Endothelial cell of umbilical vein (primary cell): ENCODE data around the gene MACROD2. TPM values are rescaled to one million over a fixed set of nuclear protein-coding genes. Genes with fewer than 3 reads are reported as not detected.

ENCODE experiments used
- BruUV-seq: library from RNA; stranded (reverse); fragments of 400-500 nt; replicated peaks from 2 replicates; lab custom pipeline; 2021; lab: Mats Ljungman, UMichigan
- CTCF ChIA-PET: fragments of 300-600, 350-600 bp; sonication (Branson Sonifier 250); formaldehyde crosslinking; loops from one replicate; lab custom pipeline; 2021; ENCODE audit warnings: antibody characterized with exemption, inconsistent platforms; lab: Charles Lee
- POLR2A ChIA-PET: fragments of 300-600, 350-600 bp; sonication (Branson Sonifier 250); formaldehyde crosslinking; loops from one replicate; lab custom pipeline; 2021; ENCODE audit warnings: antibody characterized with exemption, inconsistent platforms; lab: Charles Lee
- DNase-seq: peaks from one replicate; pipeline ENCODE4 v3.0.0-alpha.2; 2011; ENCODE audit warnings: low read depth, low spot score
- FAIRE-seq: peaks from 2 replicates; lab custom pipeline; 2011; peaks lifted over from hg19 to GRCh38; lab: Jason Lieb, UNC
- H2AFZ ChIP-seq: 2 replicates; pipeline ENCODE4 v1.6.0; 2012; ENCODE audit warnings: low read depth, low read length, control low read depth, inconsistent platforms
- H3K27ac ChIP-seq: 2 replicates; pipeline ENCODE4 v1.5.1; 2011; ENCODE audit warnings: low read depth, mild to moderate bottlenecking, control low read depth, low read length, moderate library complexity; ENCODE audit not compliant: insufficient read depth
- H3K27me3 ChIP-seq, 2 experiments: 2 replicates each; pipeline versions ENCODE4 v1.6.0 to v1.6.1; 2011; ENCODE audit warnings: low read length in 2 of 2, mixed read lengths in 1 of 2; ENCODE audit not compliant: control insufficient read depth in 2 of 2, insufficient read depth in 2 of 2
- H3K36me3 ChIP-seq, 2 experiments: 2 replicates in 1 of 2; 3 replicates in 1 of 2; pipeline ENCODE4 v1.5.1; 2011; ENCODE audit warnings: low read length in 2 of 2, mild to moderate bottlenecking in 1 of 2, moderate library complexity in 1 of 2; ENCODE audit not compliant: control insufficient read depth in 2 of 2, insufficient read depth in 2 of 2; ENCODE audit errors: extremely low read depth in 1 of 2
- H3K4me1 ChIP-seq: 3 replicates; pipeline ENCODE4 v1.5.1; 2011; ENCODE audit warnings: mild to moderate bottlenecking, low read length; ENCODE audit not compliant: control insufficient read depth, insufficient read depth; ENCODE audit errors: extremely low read depth
- H3K4me2 ChIP-seq: 2 replicates; pipeline ENCODE4 v1.6.1; 2011; ENCODE audit warnings: low read length, control low read depth, mixed read lengths; ENCODE audit not compliant: insufficient read depth
- H3K4me3 ChIP-seq, 3 experiments: fragments of 200-600 bp in 1 of 3; sonication (generic), shearing (Covaris generic) in 1 of 3; replicated peaks in 1 of 3; 2 replicates each; pipeline ENCODE4 v1.5.1; 2011 to 2016; ENCODE audit warnings: control low read depth in 3 of 3, low read length in 3 of 3, mild to moderate bottlenecking in 2 of 3, inconsistent platforms in 1 of 3, low read depth in 1 of 3, moderate library complexity in 1 of 3; ENCODE audit not compliant: insufficient read depth in 1 of 3
- H3K79me2 ChIP-seq: 2 replicates; pipeline ENCODE4 v1.6.0; 2012; ENCODE audit warnings: low read length, inconsistent platforms; ENCODE audit not compliant: control insufficient read depth, insufficient read depth
- H3K9ac ChIP-seq: replicated peaks from 2 replicates; pipeline ENCODE3; 2011; ENCODE audit warnings: low read length, control low read depth; ENCODE audit not compliant: insufficient read depth; ENCODE audit errors: extremely low read depth
- H3K9me1 ChIP-seq: replicated peaks from 3 replicates; pipeline ENCODE4 v1.6.0; 2011; ENCODE audit warnings: mild to moderate bottlenecking, low read length; ENCODE audit not compliant: control insufficient read depth, insufficient read depth; ENCODE audit errors: extremely low read depth
- H3K9me3 ChIP-seq: replicated peaks from 2 replicates; pipeline ENCODE4 v1.5.1; 2012; ENCODE audit warnings: low read length, inconsistent platforms; ENCODE audit not compliant: control insufficient read depth, insufficient read depth
- H4K20me1 ChIP-seq: replicated peaks from 2 replicates; pipeline ENCODE3; 2011; ENCODE audit warnings: mild to moderate bottlenecking, low read length; ENCODE audit not compliant: control insufficient read depth, insufficient read depth; ENCODE audit errors: extremely low read depth
- EZH2 ChIP-seq: IDR thresholded peaks from 2 replicates; pipeline ENCODE4 v1.6.1; 2012; ENCODE audit warnings: borderline replicate concordance, low read depth, mild to moderate bottlenecking, moderate library complexity, low read length, inconsistent platforms; ENCODE audit not compliant: severe bottlenecking
- FOS ChIP-seq: IDR thresholded peaks from 2 replicates; pipeline ENCODE4 v1.6.1; 2011; ENCODE audit warnings: mild to moderate bottlenecking, low read length, moderate library complexity, borderline replicate concordance; ENCODE audit not compliant: insufficient read depth
- GATA2 ChIP-seq: IDR thresholded peaks from 2 replicates; pipeline ENCODE4 v1.7.0; 2011; ENCODE audit warnings: low read depth, mild to moderate bottlenecking, moderate library complexity, mixed read lengths, low read length; ENCODE audit not compliant: insufficient read length, insufficient read depth
- JUN ChIP-seq: IDR thresholded peaks from 2 replicates; pipeline ENCODE4 v1.6.1; 2011; ENCODE audit warnings: borderline replicate concordance, low read depth; ENCODE audit not compliant: insufficient read length, insufficient read depth
- MYC ChIP-seq: IDR thresholded peaks from one replicate; pipeline ENCODE4 v1.6.1; 2011; ENCODE audit warnings: mild to moderate bottlenecking, low read depth, low read length
- POLR2A ChIP-seq: IDR thresholded peaks from 2 replicates; pipeline ENCODE4 v1.6.1; 2012; ENCODE audit warnings: low read depth, mild to moderate bottlenecking, control low read depth, low read length
- POLR2AphosphoS5 ChIP-seq: IDR thresholded peaks from 2 replicates; pipeline ENCODE4 v1.6.1; 2012; ENCODE audit warnings: low read depth, mild to moderate bottlenecking, control low read depth, low read length, moderate library complexity; ENCODE audit not compliant: insufficient read depth
- dilution Hi-C: fragments of 300-500 bp; cut with MboI; formaldehyde crosslinking; loops from one replicate; pipeline ENCODE4 v1.15.0; 2019; ENCODE audit warnings: low sequenced_read_pairs; ENCODE audit not compliant: extremely low pct_ligation_motif_present
- intact Hi-C: fragments of 100-400 bp; cut with micrococcal nuclease; formaldehyde crosslinking; loops from one replicate; pipeline ENCODE4 v1.10.0; 2022
- polyA plus RNA-seq, 4 experiments: library from polyadenylated mRNA; depleted of rRNA in 3 of 4; stranded (reverse) in 3 of 4; unstranded in 1 of 4; fragments of >200 nt; gene quantifications; 2 replicates each; pipeline versions ENCODE4 v1.2.1 to v1.2.3, GENCODE V29; 2011 to 2012; ENCODE audit warnings: missing spikeins in 1 of 4
- total RNA-seq: library from RNA; stranded (reverse); gene quantifications from 2 replicates; pipeline ENCODE4 v1.2.3, GENCODE V29; 2021
- TF ChIP-seq, protein P1 (sequence below), 2 donors: IDR thresholded peaks; 1 replicate in 1 of 2; 2 replicates in 1 of 2; pipeline ENCODE4 v1.5.1; 2011; ENCODE audit warnings: low read length in 2 of 2, mild to moderate bottlenecking in 2 of 2, moderate library complexity in 2 of 2, control low read depth in 1 of 2, inconsistent platforms in 1 of 2, low read depth in 1 of 2; ENCODE audit not compliant: insufficient read depth in 1 of 2; ENCODE audit errors: extremely low read depth in 1 of 2
- TF ChIP-seq, protein P2 (sequence below): IDR thresholded peaks from 2 replicates; pipeline ENCODE4 v1.6.1; 2011; ENCODE audit not compliant: insufficient read depth, insufficient read length

The MACROD2 gene
- total and polyA plus RNA-seq, 2 donors (not counting 3 experiments of a cell fraction or from before 2014, with no cell fraction given): 0.11 to 0.73 TPM

DNA sequence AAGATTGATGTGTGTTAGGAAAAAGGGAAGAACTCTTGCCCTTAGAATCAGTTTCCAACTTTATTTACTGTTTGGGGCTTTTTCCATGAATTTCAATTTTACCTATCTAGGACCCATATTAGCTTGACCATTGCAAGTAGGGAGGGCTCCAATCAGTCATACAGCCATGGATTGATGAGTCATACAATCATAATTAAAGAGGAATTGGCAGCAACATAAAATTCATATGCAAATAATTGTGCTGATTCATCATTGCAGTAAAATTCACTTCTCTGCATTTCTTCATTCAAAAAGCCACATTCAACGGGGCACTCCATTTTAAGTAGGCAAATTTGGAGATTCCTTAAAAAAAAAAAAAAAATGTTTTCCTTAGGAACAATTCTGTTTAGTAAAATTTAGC is 1561.6 kb downstream of the MACROD2 start:
- Histone ChIP-seq H3K4me1 (no peaks in the 10 kb centered on the region), H3K9ac (no peak overlapping the region), H3K27me3 (no peaks in the 10 kb centered on the region), H2AFZ (no peak overlapping the region), H3K79me2 (no peaks in the 10 kb centered on the region), H3K27ac (no peak overlapping the region), H3K4me3 (no peak overlapping the region), H3K4me2 (no peak overlapping the region), H3K9me3 (no peaks in the 10 kb centered on the region), H4K20me1 (no peaks in the 10 kb centered on the region), H3K36me3 (no peaks in the 10 kb centered on the region), H3K9me1 (no peaks in the 10 kb centered on the region)
- BruUV-seq: no TSS peak
- ChIA-PET CTCF (no interaction called here), POLR2A (no interaction called here)
- no peak for TF ChIP-seq FOS
- TF ChIP-seq JUN: no peak
- no peak for TF ChIP-seq GATA2
- TF ChIP-seq POLR2A: no peak
- TF ChIP-seq POLR2AphosphoS5: no peak
- TF ChIP-seq, protein P1, sequence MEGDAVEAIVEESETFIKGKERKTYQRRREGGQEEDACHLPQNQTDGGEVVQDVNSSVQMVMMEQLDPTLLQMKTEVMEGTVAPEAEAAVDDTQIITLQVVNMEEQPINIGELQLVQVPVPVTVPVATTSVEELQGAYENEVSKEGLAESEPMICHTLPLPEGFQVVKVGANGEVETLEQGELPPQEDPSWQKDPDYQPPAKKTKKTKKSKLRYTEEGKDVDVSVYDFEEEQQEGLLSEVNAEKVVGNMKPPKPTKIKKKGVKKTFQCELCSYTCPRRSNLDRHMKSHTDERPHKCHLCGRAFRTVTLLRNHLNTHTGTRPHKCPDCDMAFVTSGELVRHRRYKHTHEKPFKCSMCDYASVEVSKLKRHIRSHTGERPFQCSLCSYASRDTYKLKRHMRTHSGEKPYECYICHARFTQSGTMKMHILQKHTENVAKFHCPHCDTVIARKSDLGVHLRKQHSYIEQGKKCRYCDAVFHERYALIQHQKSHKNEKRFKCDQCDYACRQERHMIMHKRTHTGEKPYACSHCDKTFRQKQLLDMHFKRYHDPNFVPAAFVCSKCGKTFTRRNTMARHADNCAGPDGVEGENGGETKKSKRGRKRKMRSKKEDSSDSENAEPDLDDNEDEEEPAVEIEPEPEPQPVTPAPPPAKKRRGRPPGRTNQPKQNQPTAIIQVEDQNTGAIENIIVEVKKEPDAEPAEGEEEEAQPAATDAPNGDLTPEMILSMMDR (IDR thresholded peaks at IDR 0.05; ENCODE audit: extremely low read depth in 1 of 2, insufficient read depth in 1 of 2, low read depth in 1 of 2, low read length in 2 of 2): no peak
- no peak for TF ChIP-seq EZH2
- no peak for TF ChIP-seq MYC
- TF ChIP-seq, protein P2, sequence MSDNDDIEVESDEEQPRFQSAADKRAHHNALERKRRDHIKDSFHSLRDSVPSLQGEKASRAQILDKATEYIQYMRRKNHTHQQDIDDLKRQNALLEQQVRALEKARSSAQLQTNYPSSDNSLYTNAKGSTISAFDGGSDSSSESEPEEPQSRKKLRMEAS: no peak
- dilution Hi-C loops (no loop called here), intact Hi-C loops (no loop called here)
- DNase-seq (no peak), FAIRE-seq (no peak)
